Subcutaneous preadipocyte (primary cell): ENCODE results near the gene HOOK1. TPM values are rescaled to one million over a fixed set of nuclear protein-coding genes. Genes with fewer than 3 reads are reported as not detected.

ENCODE experiments used
- total RNA-seq: library from RNA; depleted of rRNA; stranded (reverse); fragments of >200 nt; gene quantifications from 2 replicates; pipeline ENCODE4 v1.2.3, GENCODE V29; 2012

The HOOK1 gene
- total RNA-seq: not detected in 2 replicates

DNA sequence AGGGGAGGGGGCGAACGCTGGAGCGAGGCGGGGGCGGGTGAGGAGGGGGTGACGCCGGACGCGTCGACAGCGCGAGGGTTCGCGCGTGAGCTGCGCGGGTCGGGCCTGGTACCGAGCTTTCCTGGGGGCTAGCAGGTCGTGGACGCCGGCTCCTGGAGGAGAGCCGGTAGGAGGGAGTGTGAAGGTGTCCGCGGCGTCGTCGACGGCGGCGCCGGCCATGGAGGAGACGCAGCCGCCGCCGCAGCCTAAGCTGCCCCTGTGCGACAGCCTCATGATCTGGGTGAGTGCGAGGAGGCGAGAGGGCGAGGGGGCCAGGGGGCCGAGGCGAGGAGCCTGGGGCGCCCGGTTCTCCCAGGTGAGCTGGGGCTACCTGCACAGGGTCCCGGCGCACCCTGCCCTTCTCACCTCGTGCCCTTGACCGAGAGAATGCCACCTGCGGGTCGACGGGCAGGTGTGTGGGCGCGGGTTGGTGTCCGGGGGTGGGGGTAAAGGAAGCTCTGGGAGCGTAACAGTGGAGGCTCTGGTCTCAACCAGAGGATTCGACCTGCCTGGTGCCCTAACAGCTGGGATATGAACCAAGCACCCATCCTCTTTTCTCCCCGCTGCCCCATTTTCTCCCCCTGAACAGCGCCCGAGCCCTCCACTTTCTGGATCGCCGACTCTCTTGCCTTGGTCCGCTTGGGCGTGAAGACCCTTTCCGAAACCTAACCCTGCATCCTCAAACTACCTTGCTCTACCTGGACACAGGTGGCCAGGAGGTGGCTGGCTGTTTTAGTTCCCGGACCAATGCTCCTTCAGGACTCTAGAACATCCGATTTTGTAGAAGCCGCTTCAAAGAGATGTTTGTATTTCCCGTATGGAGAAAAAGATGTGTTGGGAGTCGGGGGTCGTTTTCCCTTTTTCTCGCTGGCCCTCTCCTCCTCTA, at the start of gene HOOK1:
TSS of gene HOOK1 (plus strand) at position 49 of the 925 bp plus-strand sequence. CDS start at position 218, 169 bp downstream.

Other genes starting within 250 kb of the HOOK1 start
- 0.20 and 0.37 TPM in 2 replicates for gene CYP2J2, start 111.8 kb downstream of the HOOK1 start, total RNA-seq